GM18861 (cell line): ENCODE data around the gene FBF1.
"Not testable (repeated sequence)": the region's sequence is repeated elsewhere in the genome, so short reads cannot be mapped to it uniquely, and the experiment has no call there.

ENCODE experiments used
- ATAC-seq: cut with Tn5 transposase; IDR thresholded peaks from one replicate; pipeline ENCODE4 v1.9.1; 2021; ENCODE audit not compliant: unreplicated experiment

Gene FBF1

DNA sequence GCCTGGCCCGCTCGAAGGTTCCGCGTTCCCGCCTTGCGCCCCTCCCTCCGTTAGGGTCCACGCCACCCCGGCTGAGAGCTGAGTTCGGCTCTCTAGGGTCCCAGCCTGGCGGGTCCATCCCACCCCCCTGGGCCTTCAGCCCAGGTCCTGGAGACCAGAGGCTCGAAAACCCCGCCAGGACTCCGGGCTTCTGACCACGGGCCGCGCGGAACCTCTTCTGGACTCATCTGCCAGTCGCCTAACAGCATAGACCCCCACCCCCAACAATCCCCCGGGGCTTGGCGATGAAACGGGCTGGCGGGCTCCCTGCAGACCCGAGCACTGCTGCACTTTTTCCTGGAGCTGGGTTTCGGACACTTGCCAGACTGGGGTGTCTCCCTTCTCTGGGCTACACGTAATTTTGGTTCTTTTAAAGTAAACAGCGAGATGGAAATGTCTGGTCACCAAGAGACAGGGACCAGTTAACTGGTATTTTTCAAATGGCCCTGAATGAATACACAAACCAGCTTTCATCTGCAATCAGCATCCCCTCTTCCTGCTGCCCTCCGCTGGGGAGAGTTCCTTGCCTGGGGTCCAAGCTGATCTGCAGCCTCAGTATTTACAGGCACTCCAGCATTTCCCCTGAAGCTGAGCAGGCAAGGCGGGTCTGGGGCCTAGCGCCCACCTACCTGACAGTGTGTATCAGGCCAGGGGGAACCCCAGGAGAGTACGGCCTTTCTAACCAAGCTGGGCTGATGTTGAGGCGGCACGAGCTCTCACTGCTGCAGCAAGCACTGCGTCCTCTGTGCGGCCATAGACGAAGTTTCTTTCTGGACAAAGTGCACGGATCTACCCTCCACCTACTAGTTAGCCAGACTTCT lies 43.5 kb downstream of the FBF1 start:
- no peak for ATAC-seq

DNA sequence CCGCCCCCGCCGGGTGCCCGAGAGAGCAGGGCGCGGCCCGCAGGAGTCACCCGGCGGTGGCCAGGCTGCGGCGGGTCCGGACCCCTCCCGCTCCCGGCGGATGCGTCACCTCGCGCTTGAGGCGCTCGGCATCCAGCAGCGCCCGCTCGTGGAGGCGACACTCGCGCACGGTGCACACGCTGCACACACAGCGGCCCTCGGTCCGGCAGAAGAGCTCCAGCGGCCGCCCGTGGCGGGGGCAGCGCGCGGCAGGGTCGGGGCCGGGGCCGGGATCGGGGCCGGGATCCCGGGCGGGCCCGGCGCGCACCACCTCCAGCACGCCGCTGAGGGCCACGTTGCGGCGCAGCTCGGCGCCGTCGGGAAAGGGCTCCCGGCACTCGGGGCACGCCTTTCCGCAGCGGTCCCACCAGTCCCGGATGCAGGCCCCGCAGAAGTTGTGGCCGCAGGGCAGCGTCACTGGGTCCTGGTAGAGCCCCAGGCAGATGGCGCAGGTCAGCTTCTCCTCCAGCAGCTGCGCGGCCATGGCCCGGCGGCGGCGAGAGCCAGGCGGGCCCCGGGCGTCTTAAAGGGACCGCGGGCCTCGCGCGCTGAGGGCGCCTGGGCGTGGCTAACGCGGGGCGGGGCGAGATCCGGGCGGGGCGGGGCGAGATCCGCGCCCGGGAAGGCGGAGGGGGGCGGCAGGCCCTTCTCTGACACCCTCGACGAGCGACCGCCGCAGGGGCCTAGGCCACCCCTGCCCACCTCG lies 44.3 kb downstream of the FBF1 start, which contains the start of gene TRIM65:
Gene TRIM65 (minus strand): TSS at position 537 of the 745 bp plus-strand sequence. CDS start 14 bp downstream, at position 523.
- ATAC-seq, result peak; percentile 47

DNA sequence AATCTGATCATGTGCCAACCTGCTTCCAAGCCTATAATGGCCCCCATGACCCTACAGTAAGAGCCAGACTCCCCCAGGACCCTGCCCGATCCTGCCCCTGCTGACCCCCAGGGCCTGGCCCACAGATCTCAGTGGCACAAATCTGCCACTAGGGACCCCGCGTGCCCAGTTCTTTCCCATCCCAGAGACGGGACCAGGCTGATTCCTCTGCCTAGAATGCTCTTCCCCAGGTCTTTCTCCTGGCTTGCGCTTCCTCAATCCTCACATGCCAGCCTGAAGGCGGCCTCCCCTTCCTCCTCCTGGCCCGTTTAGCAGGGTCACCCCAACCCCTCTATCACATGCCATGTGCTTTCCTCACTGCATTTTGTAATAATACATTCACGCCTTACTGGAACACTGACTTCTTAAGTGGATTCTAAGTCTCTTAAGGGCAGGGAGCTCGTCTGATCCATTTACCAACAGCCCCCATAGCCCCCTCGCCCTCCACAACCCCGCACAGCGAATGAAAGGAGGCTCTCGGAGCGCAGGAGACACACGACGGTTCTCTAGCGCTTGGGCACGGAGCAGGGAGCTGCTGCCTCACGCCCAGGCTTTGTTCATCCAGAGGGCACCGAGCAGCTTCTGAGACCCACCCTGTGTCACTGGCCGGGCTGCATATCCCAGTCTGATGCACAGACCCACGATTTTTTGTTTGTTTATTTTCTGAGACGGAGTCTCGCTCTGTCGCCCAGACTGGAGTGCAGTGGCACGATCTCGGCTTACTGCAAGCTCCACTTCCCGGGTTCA lies 45.3 kb downstream of the FBF1 start:
- no peak for ATAC-seq

DNA sequence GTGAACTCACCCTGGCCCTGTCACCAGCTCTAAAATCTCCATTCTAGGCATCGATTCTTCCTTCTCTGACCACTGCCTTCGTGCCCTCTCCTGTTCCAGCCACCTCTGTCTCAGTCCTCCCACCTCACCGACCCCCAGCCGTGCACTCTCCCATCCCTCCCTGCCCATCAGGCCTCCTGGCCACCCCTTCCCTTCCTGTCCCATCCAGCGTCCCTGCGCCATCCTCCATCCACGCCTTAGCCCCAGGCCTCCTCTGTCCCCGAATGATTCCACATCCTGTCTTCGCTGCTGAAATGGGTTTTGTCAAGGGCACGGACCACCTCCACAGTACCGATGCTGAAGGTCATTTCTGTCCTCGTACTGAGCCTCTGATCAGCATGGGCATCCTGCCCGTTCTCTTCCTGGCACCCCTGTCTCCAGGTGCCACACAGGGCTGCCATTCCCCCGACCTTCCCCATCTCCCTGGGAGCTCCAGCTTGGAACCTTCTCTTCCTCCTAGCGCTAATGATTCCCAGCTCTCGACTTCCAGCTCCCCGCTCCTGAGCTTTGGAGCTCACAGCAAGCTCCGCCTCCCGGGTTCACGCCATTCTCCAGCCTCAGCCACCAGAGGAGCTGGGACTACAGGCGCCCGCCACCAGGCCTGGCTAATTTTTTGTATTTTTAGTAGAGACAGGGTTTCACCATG lies 46.7 kb downstream of the FBF1 start:
- ATAC-seq, result no peak

DNA sequence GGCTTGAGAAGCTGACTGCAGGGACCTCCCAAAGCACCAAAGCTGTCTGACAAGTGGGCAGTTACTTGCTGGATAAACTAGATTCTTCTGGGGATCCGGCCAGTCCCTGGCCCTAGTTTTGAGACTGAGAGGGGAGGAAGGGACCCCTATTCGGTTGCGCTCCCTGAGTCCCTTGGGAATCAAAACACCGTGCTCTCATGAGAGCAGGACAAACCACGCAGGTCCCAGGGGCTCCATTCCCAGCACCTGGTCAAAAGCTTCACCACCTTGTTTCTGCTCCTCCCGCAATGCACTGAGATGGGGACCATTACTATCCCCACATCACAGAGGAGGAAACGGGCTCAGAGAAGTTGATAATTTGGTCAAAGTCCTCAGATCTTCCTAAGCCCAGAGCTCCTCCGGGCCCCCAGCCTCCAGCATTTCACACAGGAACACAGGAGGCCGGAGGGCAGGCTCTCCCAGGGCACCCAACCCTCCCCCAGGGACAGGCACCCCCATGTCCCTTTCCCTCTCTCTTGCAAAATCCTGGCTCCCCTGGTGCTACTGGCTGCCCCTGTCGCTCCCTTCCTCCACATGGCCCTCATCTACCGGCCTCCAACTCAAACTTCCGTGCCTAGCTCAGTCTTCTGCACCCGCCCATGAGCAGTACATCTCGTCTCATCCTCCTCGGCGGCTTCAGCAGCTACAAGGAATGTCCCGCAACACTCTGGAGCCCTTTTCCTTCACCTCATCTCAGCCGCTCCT lies 47.4 kb downstream of the FBF1 start:
- ATAC-seq, result no peak

DNA sequence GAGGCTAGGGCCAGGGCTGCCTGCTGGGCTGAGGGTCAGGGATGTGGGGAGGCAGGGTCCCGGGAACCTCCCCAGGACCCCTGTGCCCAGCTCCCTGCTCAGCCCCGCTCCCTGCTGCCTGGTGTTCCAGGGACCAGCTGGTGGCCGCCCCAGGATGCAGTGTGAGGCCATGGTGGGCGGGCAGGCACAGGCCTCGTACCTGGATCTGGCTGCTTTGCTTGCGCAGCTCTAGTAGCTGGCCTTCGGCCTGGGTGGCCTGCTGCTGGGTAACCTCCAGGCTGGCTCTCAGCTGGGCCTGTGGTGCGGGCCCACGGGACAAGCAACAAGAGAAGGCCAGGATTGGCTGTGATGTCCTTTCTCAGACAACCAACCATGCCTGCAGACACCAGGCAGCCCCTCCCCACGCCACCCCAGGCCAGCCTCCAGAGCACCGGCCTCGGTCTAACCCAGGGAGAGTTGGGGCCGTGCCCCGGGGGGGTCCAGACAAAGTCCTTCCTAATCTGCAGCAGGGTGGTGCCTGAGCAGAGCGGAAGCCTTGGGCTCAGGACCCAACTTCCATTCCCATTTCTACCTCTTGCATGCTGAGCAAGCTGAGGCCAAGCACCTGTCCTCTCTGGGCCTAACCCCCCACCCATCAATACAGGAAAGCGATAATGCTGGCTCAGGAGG lies 48.2 kb downstream of the FBF1 start:
- no peak for ATAC-seq

DNA sequence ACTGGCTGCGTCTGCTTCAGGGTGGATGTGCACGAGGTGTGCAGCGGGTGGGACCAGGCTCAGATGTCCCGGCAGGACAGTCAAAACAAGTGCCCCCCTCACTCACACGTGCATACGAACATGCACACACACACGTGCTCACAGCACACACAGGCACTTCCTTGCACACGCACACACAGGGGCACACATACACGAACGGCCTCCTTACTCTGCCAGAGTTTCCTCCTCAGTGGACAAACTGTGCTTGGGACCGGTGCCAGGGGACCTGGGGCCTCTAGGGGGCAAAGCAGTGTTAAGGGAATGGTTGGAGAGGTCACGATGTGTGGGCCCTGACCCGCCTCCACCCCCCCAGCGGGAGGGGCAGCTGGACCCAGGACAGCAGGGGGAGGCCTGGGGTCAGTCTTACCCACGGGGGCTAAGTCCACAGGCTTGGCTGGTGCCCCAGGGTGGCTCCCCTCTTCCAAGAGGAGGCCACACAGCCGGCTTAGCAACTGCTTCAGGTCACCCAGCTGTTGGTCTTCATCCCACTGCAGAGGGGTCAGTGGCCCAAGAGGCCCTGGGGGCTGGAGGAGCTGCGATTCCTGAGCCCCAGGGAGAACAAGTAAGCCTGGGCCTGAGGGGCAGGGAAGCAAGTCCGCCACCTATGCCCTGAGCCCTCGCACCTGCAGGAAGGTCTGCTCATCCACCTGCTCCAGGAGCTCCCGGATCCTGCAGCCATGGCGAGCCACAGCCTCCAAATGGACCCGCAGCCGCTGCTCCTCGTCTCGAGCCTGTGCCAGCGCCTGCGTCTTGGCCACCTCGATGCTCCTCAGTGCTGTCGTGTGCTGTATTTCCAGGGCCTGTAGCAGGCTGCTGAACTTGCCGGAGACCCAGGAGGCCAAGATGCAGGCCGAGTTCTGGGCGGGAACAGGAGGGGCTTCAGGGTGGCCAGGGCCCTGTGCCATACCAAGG lies 49.0 kb downstream of the FBF1 start:
- no peak for ATAC-seq

DNA sequence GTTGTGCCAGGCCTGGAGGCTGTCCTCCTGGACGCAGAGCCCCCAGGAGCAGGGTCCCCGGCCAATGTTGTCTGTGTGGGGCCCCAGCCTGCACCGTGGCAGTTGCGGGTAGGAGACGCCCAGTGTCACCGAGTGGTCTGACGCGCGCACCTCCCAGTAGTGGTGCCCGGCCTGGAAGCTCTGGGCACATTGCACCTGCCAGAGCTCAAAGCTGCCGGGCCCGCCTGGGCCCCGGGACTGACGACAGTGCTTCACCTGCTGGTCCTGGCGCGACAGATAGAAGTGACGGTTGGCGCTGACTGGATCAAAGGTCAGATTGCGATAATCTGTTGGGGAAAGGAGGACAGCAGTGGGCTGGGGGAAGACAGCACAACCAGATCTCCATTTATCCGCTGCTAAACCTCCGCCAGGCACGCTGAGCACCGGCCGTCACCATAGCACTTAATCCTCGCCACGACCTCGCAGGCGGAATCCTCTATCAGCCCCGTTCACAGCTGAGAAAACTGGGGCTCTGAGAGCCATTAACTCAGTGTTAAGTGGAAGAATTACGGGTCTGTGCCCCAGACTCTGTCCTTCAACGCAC lies 49.7 kb downstream of the FBF1 start:
- ATAC-seq, result no peak

DNA sequence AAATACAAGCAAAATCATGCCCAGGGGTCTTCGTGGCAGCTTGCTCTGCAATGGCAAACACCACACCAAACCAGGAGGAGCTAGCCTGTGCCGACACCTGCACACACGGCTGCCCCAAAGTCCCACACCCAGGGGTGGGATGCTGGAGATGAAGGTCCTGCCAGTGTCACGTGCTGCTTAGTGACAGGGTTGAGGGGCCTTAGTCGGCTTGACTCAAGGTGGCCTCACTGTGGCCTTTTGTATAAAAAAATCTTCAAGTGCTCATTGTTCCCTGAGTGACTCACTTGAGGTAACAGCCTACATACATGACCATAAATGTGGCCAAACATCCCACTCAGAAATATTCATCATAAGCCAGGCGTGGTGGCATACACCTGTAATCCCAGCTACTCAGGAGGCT lies 51.4 kb downstream of the FBF1 start:
- no peak for ATAC-seq

DNA sequence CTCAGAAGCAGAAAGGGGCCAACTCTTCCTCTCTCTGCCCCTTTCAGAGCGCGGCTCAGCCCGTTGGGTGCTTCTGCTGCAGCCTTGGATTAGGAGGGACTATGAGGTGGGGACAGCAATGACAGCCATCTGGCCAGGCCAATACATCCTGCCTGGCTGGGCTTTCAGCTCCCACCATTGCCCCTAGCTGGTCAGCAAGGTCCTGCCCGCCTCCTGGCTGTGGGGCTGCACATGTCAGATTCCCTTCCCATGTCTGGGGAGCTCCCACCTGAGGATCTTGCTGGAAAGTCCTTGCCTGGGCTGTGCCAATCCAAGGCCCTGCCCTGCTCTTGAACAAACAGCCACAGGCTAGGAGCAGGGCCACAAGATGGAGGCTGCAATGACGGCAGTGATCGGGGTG lies 52.4 kb downstream of the FBF1 start:
- ATAC-seq, result no peak

DNA sequence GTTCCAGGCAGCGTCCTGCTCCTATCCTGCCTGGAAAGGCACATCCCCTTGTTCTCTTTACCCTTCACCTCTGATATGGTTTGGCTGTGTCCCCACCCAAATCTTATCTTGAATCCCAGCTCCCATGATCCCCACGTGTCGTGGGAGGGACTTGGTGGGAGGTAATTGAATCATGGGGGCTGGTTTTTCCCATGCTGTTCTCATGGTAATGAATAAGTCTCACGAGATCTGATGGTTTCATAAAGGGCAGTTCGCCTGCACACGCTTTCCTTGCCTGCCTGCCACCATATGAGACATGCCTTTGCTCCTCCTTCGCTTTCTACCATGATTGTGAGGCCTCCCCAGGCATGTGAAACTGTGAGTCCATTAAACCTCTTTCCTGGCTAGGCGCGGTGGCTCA lies 55.0 kb downstream of the FBF1 start:
- ATAC-seq, result not testable (repeated sequence)

DNA sequence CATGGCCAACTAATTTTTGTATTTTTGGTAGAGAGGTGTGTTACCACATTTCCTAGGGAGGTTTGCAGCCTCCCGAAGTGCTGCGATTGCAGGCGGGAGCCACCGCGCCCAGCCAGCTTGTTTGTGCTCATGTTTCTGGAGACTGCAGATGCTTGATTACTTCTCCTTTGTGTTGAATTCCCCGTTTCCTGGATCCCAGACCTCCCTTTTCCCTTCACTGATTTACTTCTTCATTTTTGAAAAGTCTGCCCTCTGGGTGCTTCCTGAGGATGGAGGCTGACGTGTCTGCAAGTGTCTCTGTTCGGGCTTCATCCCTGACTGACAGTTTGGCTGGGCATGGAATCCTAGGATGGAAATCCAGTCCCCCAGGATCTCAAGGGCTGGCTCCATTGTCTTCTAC lies 55.4 kb downstream of the FBF1 start:
- no peak for ATAC-seq

DNA sequence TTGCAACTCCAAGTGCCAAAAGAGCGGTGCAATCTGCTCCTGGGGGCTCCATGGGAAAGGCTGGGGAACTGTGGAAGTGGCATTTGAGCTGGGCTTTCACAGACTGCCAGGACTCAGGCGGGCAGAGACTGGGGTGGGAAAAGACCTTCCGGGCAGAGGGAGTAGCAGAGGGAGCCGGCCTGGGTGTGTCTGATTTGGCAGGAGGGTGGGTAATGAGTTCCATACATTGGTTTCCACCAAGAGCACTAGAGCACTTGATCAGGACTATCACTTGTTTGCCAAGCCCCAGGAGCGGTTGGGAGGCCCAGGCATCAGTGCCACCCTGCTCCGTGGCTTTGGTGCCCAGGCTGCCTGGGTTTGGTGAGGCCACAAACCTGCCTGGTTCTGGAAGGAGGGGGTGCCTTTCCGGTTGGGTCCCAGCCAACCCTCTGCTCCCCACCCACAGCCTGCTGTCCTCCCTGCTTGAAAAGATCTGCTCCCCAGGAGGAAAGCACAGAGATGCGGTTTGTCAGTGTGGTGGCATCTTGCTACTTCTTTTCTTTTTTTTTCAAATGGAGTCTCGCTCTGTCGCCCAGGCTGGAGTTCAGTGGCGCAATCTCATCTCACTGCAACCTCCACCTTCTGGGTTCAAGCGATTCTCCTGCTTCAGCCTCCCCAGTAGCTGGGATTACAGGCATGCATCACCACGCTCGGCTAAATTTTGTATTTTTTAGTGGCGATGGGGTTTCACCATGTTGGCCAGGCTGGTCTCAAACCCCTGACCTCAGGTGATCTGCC lies 59.0 kb downstream of the FBF1 start:
- ATAC-seq, result no peak

DNA sequence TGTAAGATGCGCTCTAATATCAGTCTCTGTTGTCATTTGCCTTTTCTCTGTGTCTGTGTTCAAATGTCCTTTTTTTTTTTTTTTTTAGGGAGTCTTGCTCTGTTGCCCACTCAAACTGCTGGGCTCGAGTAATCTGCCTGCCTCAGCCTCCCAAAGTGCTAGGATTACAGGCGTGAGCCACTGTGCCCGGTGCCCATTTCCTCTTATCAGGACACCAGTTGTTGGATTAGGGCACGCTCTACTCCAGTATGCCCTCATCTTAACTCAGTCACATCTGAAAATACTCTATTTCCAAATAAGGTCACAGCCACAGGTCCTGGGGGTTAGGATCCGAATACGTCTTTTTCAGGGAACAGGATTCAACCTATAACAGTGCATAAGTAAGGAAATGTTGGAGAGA lies 60.6 kb downstream of the FBF1 start:
- ATAC-seq, result no peak

DNA sequence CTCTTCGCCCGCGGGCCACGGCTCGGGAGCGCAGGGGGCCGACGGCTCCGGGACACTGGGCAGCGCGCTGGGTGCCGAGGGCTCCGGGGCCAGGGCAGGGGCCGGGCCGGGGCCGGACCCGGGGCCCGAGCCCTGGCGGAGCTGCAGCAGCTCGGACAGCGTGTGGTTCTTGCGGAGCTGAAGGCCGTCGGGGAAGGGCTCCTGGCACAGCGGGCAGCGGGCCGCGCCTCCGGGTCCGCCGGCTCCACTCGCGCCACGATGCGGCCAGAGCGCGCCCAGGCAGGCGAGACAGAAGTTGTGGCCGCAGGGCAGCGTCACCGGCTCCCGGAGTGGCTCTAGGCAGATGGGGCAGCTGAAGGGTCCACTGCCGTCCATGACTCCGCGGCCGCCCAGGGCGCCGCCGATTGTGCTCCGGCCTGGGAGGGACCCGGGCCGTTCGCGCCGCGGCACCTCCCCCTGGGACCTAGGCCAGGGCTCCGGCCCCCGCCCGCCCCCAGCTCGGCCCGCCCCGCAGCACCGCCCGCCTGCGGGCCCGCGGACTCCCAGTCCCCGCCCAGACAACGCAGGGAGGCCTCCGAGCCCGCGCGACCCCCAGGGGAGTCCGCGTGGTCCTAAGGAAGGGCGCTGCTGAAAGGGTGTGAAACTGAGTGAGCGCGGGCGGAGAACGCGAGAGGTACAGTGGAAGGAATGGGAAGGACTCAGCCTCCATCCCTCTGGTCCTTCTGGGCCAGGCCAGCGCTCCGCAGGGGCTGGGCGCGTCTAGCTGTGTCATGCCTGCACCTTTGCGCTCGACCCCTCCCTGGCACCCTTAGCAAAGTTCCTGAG lies 62.5 kb downstream of the FBF1 start, which contains the start of gene TRIM47:
Gene TRIM47 (minus strand): TSS at position 408 of the 825 bp plus-strand sequence. CDS start 33 bp downstream, at position 375.
- ATAC-seq, result no peak

DNA sequence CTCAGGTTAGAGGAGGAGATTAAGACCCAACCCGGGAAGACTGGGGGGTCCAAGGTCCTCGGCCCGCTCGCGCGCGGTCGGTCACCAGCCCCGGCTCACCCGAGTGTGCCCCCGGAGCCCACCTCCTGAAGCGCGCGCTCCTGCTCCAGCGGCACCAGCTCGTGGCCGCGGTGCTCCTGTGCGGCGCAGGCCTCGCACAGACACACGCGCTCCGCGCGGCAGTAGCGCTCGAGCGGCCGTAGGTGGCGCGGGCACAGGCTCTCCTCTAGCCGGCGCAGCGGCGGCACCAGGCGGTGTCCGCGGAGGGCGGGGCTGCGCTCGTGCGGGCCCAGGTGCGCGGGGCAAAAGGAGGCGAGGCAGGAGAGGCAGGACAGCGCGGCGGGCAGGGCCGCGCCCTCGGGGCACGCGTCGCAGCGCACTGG lies 63.1 kb downstream of the FBF1 start:
- ATAC-seq, result peak; percentile 46
